Measurements from ENCODE around the gene GATD1. TPM values are rescaled to one million over a fixed set of nuclear protein-coding genes. Genes with fewer than 3 reads are reported as not detected.

GATD1 gene
- total RNA-seq, 1 donor from 2014 or later = 19.6 TPM

- DNase-seq = no peak
These were observed 17.7 kb upstream of the GATD1 start for GRCh38 chr11:794766-795633.

- no peak for DNase-seq
These were observed 16.9 kb upstream of the GATD1 start for GRCh38 chr11:794013-794765.

- no peak for DNase-seq
These were observed 16.3 kb upstream of the GATD1 start for GRCh38 chr11:793556-793955.

GRCh38 chr11:792873-793272 lies 15.6 kb upstream of the GATD1 start:
- no peak for DNase-seq

GRCh38 chr11:792535-792821 lies 15.2 kb upstream of the GATD1 start:
- DNase-seq = no peak

- DNase-seq = no peak
These were observed 14.6 kb upstream of the GATD1 start for GRCh38 chr11:791658-792534.

- no peak for DNase-seq
These were observed 13.7 kb upstream of the GATD1 start for GRCh38 chr11:790721-791564.

GRCh38 chr11:789943-790342 lies 12.7 kb upstream of the GATD1 start, which contains the start of gene CEND1:
Gene CEND1 (minus strand): TSS chr11:790090. CDS start chr11:788576, 1,514 bp downstream.
- DNase-seq = peak; percentile 36

- DNase-seq = no peak
These were observed 12.0 kb upstream of the GATD1 start for GRCh38 chr11:788953-789940.

GRCh38 chr11:788009-788640 lies 10.8 kb upstream of the GATD1 start:
- DNase-seq = no peak

GRCh38 chr11:787084-787675 lies 9.9 kb upstream of the GATD1 start:
- no peak for DNase-seq

GRCh38 chr11:786235-787083 lies 9.2 kb upstream of the GATD1 start:
- no peak for DNase-seq

- DNase-seq = peak; percentile 90
These were observed 6.3 kb upstream of the GATD1 start for GRCh38 chr11:783581-784015.

GRCh38 chr11:782264-783174 lies 5.2 kb upstream of the GATD1 start:
- no peak for DNase-seq

- DNase-seq = no peak
These were observed 2.8 kb upstream of the GATD1 start for GRCh38 chr11:779955-780532.

GRCh38 chr11:778976-779954 lies 2.0 kb upstream of the GATD1 start:
- no peak for DNase-seq

Measured in dermis blood vessel endothelial cell (primary cell).